ENCODE data around the gene DDHD1.

DNA sequence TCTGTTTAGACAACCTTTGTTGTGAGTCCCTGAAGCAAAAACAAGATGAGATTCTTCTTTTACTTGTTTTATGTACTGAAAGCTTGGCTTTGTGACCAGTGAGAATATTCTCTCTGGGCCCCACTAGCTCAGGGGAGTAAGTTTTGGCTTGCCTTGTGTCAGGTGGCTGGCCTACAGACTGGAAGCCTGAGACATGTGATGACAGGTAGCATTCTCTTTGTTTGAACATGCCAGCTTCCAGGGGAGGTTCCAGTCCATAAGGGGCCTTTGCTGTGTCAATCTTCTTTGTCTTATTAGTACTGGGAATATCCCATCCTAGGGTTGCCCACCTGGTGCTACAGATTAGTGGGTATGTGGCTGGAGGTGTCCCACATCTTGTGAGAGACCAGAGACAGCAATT, 136.2 kb downstream of the DDHD1 start:
- TF ChIP-seq, protein P1, sequence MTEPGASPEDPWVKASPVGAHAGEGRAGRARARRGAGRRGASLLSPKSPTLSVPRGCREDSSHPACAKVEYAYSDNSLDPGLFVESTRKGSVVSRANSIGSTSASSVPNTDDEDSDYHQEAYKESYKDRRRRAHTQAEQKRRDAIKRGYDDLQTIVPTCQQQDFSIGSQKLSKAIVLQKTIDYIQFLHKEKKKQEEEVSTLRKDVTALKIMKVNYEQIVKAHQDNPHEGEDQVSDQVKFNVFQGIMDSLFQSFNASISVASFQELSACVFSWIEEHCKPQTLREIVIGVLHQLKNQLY (CRISPR knock-in tag; IDR thresholded peaks at IDR 0.05), result no peak
- no peak for TF ChIP-seq ESRRA (CRISPR knock-in tag; IDR thresholded peaks at IDR 0.05; ENCODE audit: borderline replicate concordance)
- TF ChIP-seq, protein P2, sequence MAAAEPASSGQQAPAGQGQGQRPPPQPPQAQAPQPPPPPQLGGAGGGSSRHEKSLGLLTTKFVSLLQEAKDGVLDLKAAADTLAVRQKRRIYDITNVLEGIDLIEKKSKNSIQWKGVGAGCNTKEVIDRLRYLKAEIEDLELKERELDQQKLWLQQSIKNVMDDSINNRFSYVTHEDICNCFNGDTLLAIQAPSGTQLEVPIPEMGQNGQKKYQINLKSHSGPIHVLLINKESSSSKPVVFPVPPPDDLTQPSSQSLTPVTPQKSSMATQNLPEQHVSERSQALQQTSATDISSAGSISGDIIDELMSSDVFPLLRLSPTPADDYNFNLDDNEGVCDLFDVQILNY (CRISPR knock-in tag; IDR thresholded peaks at IDR 0.05), result no peak
- TF ChIP-seq, protein P3, sequence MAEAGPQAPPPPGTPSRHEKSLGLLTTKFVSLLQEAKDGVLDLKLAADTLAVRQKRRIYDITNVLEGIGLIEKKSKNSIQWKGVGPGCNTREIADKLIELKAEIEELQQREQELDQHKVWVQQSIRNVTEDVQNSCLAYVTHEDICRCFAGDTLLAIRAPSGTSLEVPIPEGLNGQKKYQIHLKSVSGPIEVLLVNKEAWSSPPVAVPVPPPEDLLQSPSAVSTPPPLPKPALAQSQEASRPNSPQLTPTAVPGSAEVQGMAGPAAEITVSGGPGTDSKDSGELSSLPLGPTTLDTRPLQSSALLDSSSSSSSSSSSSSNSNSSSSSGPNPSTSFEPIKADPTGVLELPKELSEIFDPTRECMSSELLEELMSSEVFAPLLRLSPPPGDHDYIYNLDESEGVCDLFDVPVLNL (CRISPR knock-in tag; IDR thresholded peaks at IDR 0.05; ENCODE audit: borderline replicate concordance, low read depth), result no peak
- no peak for TF ChIP-seq FOXP1 (CRISPR knock-in tag; IDR thresholded peaks at IDR 0.05; ENCODE audit: borderline replicate concordance)
- TF ChIP-seq, protein P4, sequence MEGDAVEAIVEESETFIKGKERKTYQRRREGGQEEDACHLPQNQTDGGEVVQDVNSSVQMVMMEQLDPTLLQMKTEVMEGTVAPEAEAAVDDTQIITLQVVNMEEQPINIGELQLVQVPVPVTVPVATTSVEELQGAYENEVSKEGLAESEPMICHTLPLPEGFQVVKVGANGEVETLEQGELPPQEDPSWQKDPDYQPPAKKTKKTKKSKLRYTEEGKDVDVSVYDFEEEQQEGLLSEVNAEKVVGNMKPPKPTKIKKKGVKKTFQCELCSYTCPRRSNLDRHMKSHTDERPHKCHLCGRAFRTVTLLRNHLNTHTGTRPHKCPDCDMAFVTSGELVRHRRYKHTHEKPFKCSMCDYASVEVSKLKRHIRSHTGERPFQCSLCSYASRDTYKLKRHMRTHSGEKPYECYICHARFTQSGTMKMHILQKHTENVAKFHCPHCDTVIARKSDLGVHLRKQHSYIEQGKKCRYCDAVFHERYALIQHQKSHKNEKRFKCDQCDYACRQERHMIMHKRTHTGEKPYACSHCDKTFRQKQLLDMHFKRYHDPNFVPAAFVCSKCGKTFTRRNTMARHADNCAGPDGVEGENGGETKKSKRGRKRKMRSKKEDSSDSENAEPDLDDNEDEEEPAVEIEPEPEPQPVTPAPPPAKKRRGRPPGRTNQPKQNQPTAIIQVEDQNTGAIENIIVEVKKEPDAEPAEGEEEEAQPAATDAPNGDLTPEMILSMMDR (IDR thresholded peaks at IDR 0.05), result no peak
- TF ChIP-seq CREM (CRISPR knock-in tag; IDR thresholded peaks at IDR 0.05), result no peak
- TF ChIP-seq RORB (CRISPR knock-in tag; IDR thresholded peaks at IDR 0.05), result no peak
- TF ChIP-seq ELF4 (CRISPR knock-in tag; IDR thresholded peaks at IDR 0.05; ENCODE audit: low read depth), result no peak
- TF ChIP-seq CREB1 (CRISPR knock-in tag; IDR thresholded peaks at IDR 0.05), result no peak
